CD14-positive monocyte (primary cell): Measurements from ENCODE around the gene ZNF549. TPM values are rescaled to one million over a fixed set of nuclear protein-coding genes. Genes with fewer than 3 reads are reported as not detected.

Source experiments
- DNase-seq, 3 donors: peaks; one replicate each; pipeline ENCODE4 v3.0.0-alpha.2; 2011 to 2022
- H2AFZ ChIP-seq: 2 replicates; pipeline ENCODE4 v1.6.0; 2012; ENCODE audit warnings: mild to moderate bottlenecking, low read depth, low read length, inconsistent platforms; ENCODE audit not compliant: insufficient read depth, poor library complexity, severe bottlenecking
- H3K27ac ChIP-seq, 2 donors: 1 replicate in 1 of 2; 2 replicates in 1 of 2; pipeline ENCODE4 v1.5.1; 2012 to 2013; ENCODE audit warnings: low read length in 2 of 2, control low read depth in 1 of 2, inconsistent platforms in 1 of 2, low read depth in 1 of 2, mild to moderate bottlenecking in 1 of 2
- H3K27me3 ChIP-seq, 2 donors: one replicate each; pipeline versions ENCODE4 v1.6.0 to v1.6.1; 2011 to 2013; ENCODE audit warnings: low read length in 2 of 2; ENCODE audit not compliant: control insufficient read depth in 2 of 2, insufficient read depth in 2 of 2
- H3K36me3 ChIP-seq, 2 donors: replicated peaks in 1 of 2; 1 replicate in 1 of 2; 2 replicates in 1 of 2; pipeline versions ENCODE4 v1.5.1 to v1.6.1; 2012 to 2013; ENCODE audit warnings: low read length in 2 of 2, control low read depth in 1 of 2, inconsistent platforms in 1 of 2, mild to moderate bottlenecking in 1 of 2; ENCODE audit not compliant: insufficient read depth in 2 of 2, control insufficient read depth in 1 of 2
- H3K4me1 ChIP-seq, 2 donors: 1 replicate in 1 of 2; 2 replicates in 1 of 2; pipeline versions ENCODE4 v1.5.1 to v1.6.1; 2012 to 2013; ENCODE audit warnings: low read length in 2 of 2, control low read depth in 1 of 2, inconsistent platforms in 1 of 2, mild to moderate bottlenecking in 1 of 2, moderate library complexity in 1 of 2; ENCODE audit not compliant: insufficient read depth in 2 of 2, control insufficient read depth in 1 of 2
- H3K4me2 ChIP-seq: replicated peaks from 2 replicates; pipeline ENCODE3; 2012; ENCODE audit warnings: low read length, moderate library complexity, mild to moderate bottlenecking; ENCODE audit not compliant: poor library complexity, severe bottlenecking; ENCODE audit errors: extremely low read depth
- H3K4me3 ChIP-seq, 3 experiments: fragments of 200-600 bp in 1 of 3; sonication (generic) in 1 of 3; replicated peaks in 1 of 3; 1 replicate in 2 of 3; 2 replicates in 1 of 3; pipeline ENCODE4 v1.5.1; 2011 to 2013; ENCODE audit warnings: low read length in 3 of 3, mild to moderate bottlenecking in 3 of 3, control low read depth in 2 of 3, low read depth in 2 of 3, inconsistent platforms in 1 of 3, moderate library complexity in 1 of 3
- H3K79me2 ChIP-seq: 2 replicates; pipeline ENCODE4 v1.6.0; 2012; ENCODE audit warnings: mild to moderate bottlenecking, control low read depth, inconsistent platforms, low read length, moderate library complexity; ENCODE audit not compliant: insufficient read depth
- H3K9ac ChIP-seq: 2 replicates; pipeline ENCODE4 v1.6.0; 2017; ENCODE audit warnings: low read length, mild to moderate bottlenecking; ENCODE audit not compliant: insufficient read depth, poor library complexity, severe bottlenecking
- H3K9me3 ChIP-seq, 2 donors: replicated peaks in 1 of 2; 1 replicate in 1 of 2; 2 replicates in 1 of 2; pipeline versions ENCODE4 v1.5.1 to v1.6.1; 2012 to 2013; ENCODE audit warnings: low read length in 2 of 2, control low read depth in 1 of 2; ENCODE audit not compliant: control insufficient read depth in 1 of 2, insufficient read depth in 1 of 2
- H4K20me1 ChIP-seq: 2 replicates; pipeline ENCODE4 v1.6.0; 2012; ENCODE audit warnings: mild to moderate bottlenecking, low read length, control low read depth, moderate library complexity; ENCODE audit not compliant: insufficient read depth
- H3K27ac Mint-ChIP-seq, 7 donors: one replicate each; pipeline ENCODE4 v1.8.0; 2020; ENCODE audit warnings: mild to moderate bottlenecking in 7 of 7, mixed read lengths in 7 of 7, moderate library complexity in 6 of 7, inconsistent platforms in 2 of 7
- H3K27me3 Mint-ChIP-seq, 3 donors: one replicate each; pipeline ENCODE4 v1.8.0; 2021 to 2022; ENCODE audit warnings: low read depth in 3 of 3, mild to moderate bottlenecking in 3 of 3, mixed read lengths in 3 of 3, moderate library complexity in 3 of 3, inconsistent platforms in 1 of 3
- H3K36me3 Mint-ChIP-seq, 2 donors: one replicate each; pipeline ENCODE4 v1.8.0; 2020; ENCODE audit warnings: mixed read lengths in 2 of 2, inconsistent platforms in 1 of 2, mild to moderate bottlenecking in 1 of 2
- H3K4me1 Mint-ChIP-seq: one replicate; pipeline ENCODE4 v1.8.0; 2020; ENCODE audit warnings: mild to moderate bottlenecking, mixed read lengths
- H3K4me3 Mint-ChIP-seq, 2 donors: one replicate each; pipeline ENCODE4 v1.8.0; 2020; ENCODE audit warnings: mild to moderate bottlenecking in 2 of 2, mixed read lengths in 2 of 2, moderate library complexity in 1 of 2
- H3K9me3 Mint-ChIP-seq, 7 donors: one replicate each; pipeline ENCODE4 v1.8.0; 2020 to 2022; ENCODE audit warnings: mixed read lengths in 7 of 7, mild to moderate bottlenecking in 6 of 7, moderate library complexity in 6 of 7, inconsistent platforms in 2 of 7
- CTCF ChIP-seq: fragments of 200-600 bp; IDR thresholded peaks from one replicate; pipeline ENCODE4 v1.8.0; 2022; ENCODE audit warnings: antibody characterized with exemption, mild to moderate bottlenecking
- WGBS: methylation state at CpG from one replicate; pipeline ENCODE4 v1.1.5; 2013; ENCODE audit warnings: missing lambda C conversion rate; ENCODE audit not compliant: insufficient coverage; 5-methylcytosine and 5-hydroxymethylcytosine counted together
- intact Hi-C, 2 donors: fragments of 100-400 bp; cut with micrococcal nuclease; formaldehyde crosslinking; loops; one replicate each; pipeline versions ENCODE4 v1.15.0 to v1.15.1; 2023
- polyA plus RNA-seq, 3 donors: library from polyadenylated mRNA; depleted of rRNA in 1 of 3; unstranded in 2 of 3; stranded (reverse) in 1 of 3; fragments of 300-500 nt in 2 of 3; fragments of >200 nt in 1 of 3; fragmentation: Illumina TruSeq in 2 of 3; gene quantifications; 1 replicate in 2 of 3; 2 replicates in 1 of 3; pipeline ENCODE4 v1.2.3, GENCODE V29; 2012 to 2021

The ZNF549 gene
- polyA plus RNA-seq, 3 donors: 0.54 to 1.5 (median 0.74) TPM

GRCh38 chr19:57587529-57587928 is 60.4 kb downstream of the ZNF549 start:
- Histone ChIP-seq H3K27ac (no peak overlapping the region), H3K4me2 (no peak overlapping the region), H3K9ac (no peak overlapping the region), H3K4me3 (peak overlapping the region in 1 of 3 experiments; percentile 22), H3K36me3 (peaks cover 11 to 57% of the 10 kb centered on the region in 2 donors), H4K20me1 (no peaks in the 10 kb centered on the region), H3K4me1 (peaks cover 15 to 16% of the 10 kb centered on the region in 2 donors), H3K27me3 (no peaks in the 10 kb centered on the region), H3K9me3 (peaks cover 84 to 93% of the 10 kb centered on the region in 2 donors), H2AFZ (no peak overlapping the region), H3K79me2 (no peaks in the 10 kb centered on the region)
- intact Hi-C loops: no loop called here
- TF ChIP-seq CTCF: no peak
- peaks cover 0 to 2% (median 0%) of the 10 kb centered on the region in 3 donors for H3K27me3 Mint-ChIP-seq
- H3K4me3 Mint-ChIP-seq: no peak overlapping the region
- peaks cover 11% of the 10 kb centered on the region for H3K4me1 Mint-ChIP-seq
- peaks cover 47 to 53% of the 10 kb centered on the region in 2 donors for H3K36me3 Mint-ChIP-seq
- 92% methylated on average over 1 of the region's 1 CpG for WGBS
- H3K9me3 Mint-ChIP-seq: peaks cover 65 to 99% (median 98%) of the 10 kb centered on the region in 7 donors
- DNase-seq: no peak
- no peak overlapping the region for H3K27ac Mint-ChIP-seq

- Histone ChIP-seq H3K9ac (peak overlapping the region; percentile 69), H2AFZ (peak overlapping the region; percentile 96), H3K9me3 (peaks cover 59 to 72% of the 10 kb centered on the region in 2 donors), H4K20me1 (no peaks in the 10 kb centered on the region), H3K4me1 (peaks cover 13 to 15% of the 10 kb centered on the region in 2 donors), H3K4me2 (peak overlapping the region; percentile 85), H3K4me3 (peak overlapping the region; percentile 46 to 90 (median 78)), H3K27me3 (no peaks in the 10 kb centered on the region), H3K79me2 (no peaks in the 10 kb centered on the region), H3K27ac (no peak overlapping the region), H3K36me3 (peaks cover 4 to 21% of the 10 kb centered on the region in 2 donors)
- Mint-ChIP-seq H3K36me3 (peaks cover 14 to 29% of the 10 kb centered on the region in 2 donors), H3K27me3 (peaks cover 0 to 2% (median 0%) of the 10 kb centered on the region in 3 donors), H3K4me3 (peak overlapping the region; percentile 84 to 88), H3K9me3 (peaks cover 44 to 66% (median 58%) of the 10 kb centered on the region in 7 donors), H3K4me1 (peaks cover 14% of the 10 kb centered on the region), H3K27ac (peak overlapping the region in 2 of 7 donors; percentile 26 to 42)
- intact Hi-C loops: no loop called here
- WGBS: 13% methylated on average over 1 of the region's 8 CpGs
- no peak for TF ChIP-seq CTCF
- DNase-seq: no peak
These were observed 72.2 kb downstream of the ZNF549 start for GRCh38 chr19:57599377-57599760.
